Suprapubic skin (tissue), 4 donors: Measurements from ENCODE around the gene PDE4D. TPM values are rescaled to one million over a fixed set of nuclear protein-coding genes. Genes with fewer than 3 reads are reported as not detected.
"Not testable (repeated sequence)": the region's sequence is repeated elsewhere in the genome, so short reads cannot be mapped to it uniquely, and the experiment has no call there.

Source experiments
- DNase-seq, 2 donors: peaks; one replicate each; pipeline ENCODE4 v3.0.0-alpha.2; 2019; ENCODE audit warnings: low spot score in 2 of 2
- H3K27ac ChIP-seq: fragments of 200-600 bp; sonication (generic); one replicate; pipeline ENCODE4 v1.5.1; 2019
- H3K27me3 ChIP-seq: fragments of 200-600 bp; sonication (generic); one replicate; pipeline ENCODE4 v1.5.1; 2019
- H3K36me3 ChIP-seq: fragments of 200-600 bp; sonication (generic); one replicate; pipeline ENCODE4 v1.5.1; 2019
- H3K4me1 ChIP-seq: fragments of 200-600 bp; sonication (generic); one replicate; pipeline ENCODE4 v1.5.1; 2019
- H3K4me3 ChIP-seq: fragments of 200-600 bp; sonication (generic); one replicate; pipeline ENCODE4 v1.5.1; 2019; ENCODE audit warnings: mild to moderate bottlenecking
- H3K9me3 ChIP-seq: fragments of 200-600 bp; sonication (generic); one replicate; pipeline ENCODE4 v1.5.1; 2019
- CTCF ChIP-seq, 2 donors: fragments of 200-600 bp in 1 of 2; fragments of 450-650 bp in 1 of 2; sonication (generic) in 1 of 2; IDR thresholded peaks; one replicate each; pipeline ENCODE4 v1.5.1; 2016 to 2019; ENCODE audit warnings: antibody characterized with exemption in 2 of 2, mild to moderate bottlenecking in 1 of 2, moderate library complexity in 1 of 2
- EP300 ChIP-seq: sonication (generic); formaldehyde crosslinking; IDR thresholded peaks from one replicate; pipeline ENCODE4 v1.6.1; 2017; ENCODE audit warnings: antibody characterized with exemption
- POLR2A ChIP-seq, 2 donors: fragments of 450-650 bp; IDR thresholded peaks; one replicate each; pipeline ENCODE4 v1.6.1; 2017; ENCODE audit warnings: antibody characterized with exemption in 2 of 2, mild to moderate bottlenecking in 2 of 2, moderate library complexity in 2 of 2
- POLR2AphosphoS5 ChIP-seq, 3 donors: sonication (generic); formaldehyde crosslinking; IDR thresholded peaks; one replicate each; pipeline ENCODE4 v1.6.1; 2017; ENCODE audit warnings: antibody characterized with exemption in 3 of 3
- WGBS: methylation state at CpG from one replicate; pipeline ENCODE4 v1.1.5; 2018; 5-methylcytosine and 5-hydroxymethylcytosine counted together
- total RNA-seq, 4 donors: library from RNA; depleted of rRNA; stranded (reverse); fragments of >200 nt; gene quantifications; one replicate each; pipeline ENCODE4 v1.1.0, GENCODE V29; 2016

Gene PDE4D
- total RNA-seq, 4 donors from 2014 or later, result 26.8 to 57.2 (median 29.9) TPM

DNA sequence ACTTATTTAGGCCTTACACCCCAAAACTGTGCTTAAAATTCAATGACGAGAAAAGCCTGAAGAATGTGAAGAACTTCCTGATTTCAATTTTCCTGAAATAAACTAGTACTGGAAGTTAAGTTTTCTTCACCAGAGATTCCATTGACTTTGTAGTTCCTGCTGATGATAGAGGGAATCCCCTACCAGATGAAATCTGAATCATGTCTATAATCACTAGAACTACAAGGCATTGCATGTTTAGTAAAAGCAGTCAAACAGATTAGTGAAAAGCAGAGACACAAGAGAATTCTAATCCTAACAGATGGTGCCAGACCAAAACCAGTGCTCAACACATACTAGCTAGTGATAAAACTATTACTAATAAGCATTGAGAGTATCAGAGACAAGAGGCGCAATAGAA is 130.0 kb downstream of the PDE4D start:
- H3K27ac ChIP-seq, result no peak overlapping the region
- 89% methylated on average over 2 of the region's 2 CpGs for whole genome bisulfite sequencing
- H3K36me3 ChIP-seq, result no peaks in the 10 kb centered on the region
- no peaks in the 10 kb centered on the region for H3K27me3 ChIP-seq
- H3K9me3 ChIP-seq, result no peaks in the 10 kb centered on the region
- H3K4me3 ChIP-seq, result no peak overlapping the region
- peaks cover 42% of the 10 kb centered on the region for H3K4me1 ChIP-seq
- no peak for DNase-seq
- TF ChIP-seq CTCF (IDR thresholded peaks at IDR 0.05) (no peak), POLR2A (IDR thresholded peaks at IDR 0.05) (no peak)

GRCh38 chr5:59762232-59762631 is 131.3 kb downstream of the PDE4D start:
- H3K27me3 ChIP-seq, H3K4me3 ChIP-seq, H3K36me3 ChIP-seq, H3K9me3 ChIP-seq, H3K27ac ChIP-seq, DNase-seq: not testable (repeated sequence)
- 94% methylated on average over 5 of the region's 5 CpGs for WGBS
- H3K4me1 ChIP-seq, result peaks cover 46% of the 10 kb centered on the region

DNA sequence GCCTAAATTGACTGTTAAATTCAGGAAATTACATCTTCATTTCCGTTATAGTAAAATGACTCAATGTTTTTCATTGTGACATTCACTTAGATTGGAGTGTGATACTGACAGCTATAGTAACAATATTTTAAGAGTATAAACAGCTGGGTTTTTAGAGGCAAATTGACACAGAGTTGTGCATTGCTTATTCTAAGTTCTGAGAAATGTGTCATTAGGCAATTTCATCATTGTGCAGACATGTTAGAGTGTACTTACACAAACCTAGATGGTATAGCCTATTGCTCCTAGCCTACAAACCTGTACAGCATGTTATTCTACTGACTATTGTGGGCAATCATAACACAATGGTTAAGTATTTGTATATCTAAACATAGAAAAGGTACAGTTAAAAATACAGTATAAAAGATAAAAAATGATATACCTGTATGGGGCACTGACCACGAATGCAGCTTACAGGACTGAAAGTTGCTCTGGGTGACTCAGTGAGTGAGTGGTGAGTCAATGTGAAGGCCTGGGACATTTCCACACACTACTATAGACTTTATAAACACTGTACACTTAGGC is 132.7 kb downstream of the PDE4D start:
- H3K27ac ChIP-seq, result no peak overlapping the region
- no peaks in the 10 kb centered on the region for H3K27me3 ChIP-seq
- no peaks in the 10 kb centered on the region for H3K9me3 ChIP-seq
- H3K36me3 ChIP-seq, result no peaks in the 10 kb centered on the region
- no peak for DNase-seq
- no peak overlapping the region for H3K4me3 ChIP-seq
- TF ChIP-seq CTCF (IDR thresholded peaks at IDR 0.05) (no peak), EP300 (no peak), POLR2AphosphoS5 (IDR thresholded peaks at IDR 0.05) (no peak), POLR2A (IDR thresholded peaks at IDR 0.05) (no peak)
- 48% methylated on average over 2 of the region's 2 CpGs for WGBS
- peaks cover 39% of the 10 kb centered on the region for H3K4me1 ChIP-seq

DNA sequence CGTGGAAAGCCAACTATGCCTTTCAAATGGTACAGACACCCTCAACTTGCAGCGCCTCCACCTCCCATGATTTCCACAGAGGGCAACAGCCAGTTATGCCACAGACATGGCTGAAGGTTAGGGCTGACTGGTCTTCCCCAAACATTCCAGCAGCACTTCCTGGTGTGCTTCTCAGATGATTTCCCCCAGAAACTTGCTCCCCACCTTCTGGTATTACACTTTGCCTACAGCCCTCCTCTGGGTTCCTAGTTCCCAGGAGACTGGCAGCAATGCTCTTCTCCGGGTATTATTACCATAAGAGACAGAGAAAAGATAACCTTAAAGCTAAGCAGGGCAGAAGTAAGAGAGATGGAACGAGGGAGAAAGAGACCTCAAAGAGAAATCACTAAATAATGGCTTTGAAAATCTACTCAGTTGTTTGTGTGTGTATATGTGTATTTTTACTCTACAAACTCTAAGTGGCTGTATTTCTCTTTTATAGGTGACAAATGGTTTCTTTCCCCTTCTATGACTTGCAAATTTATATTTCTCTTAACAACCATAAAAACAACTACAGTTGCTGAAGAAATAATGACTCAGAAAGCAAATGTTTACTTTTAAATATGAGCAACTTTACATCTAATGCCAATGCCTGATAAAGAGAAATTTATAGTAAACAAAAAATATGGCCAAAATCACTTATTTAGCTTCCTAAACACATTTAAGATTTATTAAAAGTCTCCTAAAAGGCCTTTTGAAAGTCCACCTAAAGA is 133.8 kb downstream of the PDE4D start:
- TF ChIP-seq POLR2AphosphoS5 (IDR thresholded peaks at IDR 0.05), result no peak
- Histone ChIP-seq H3K4me3 (no peak overlapping the region), H3K4me1 (peaks cover 36% of the 10 kb centered on the region), H3K27ac (no peak overlapping the region), H3K36me3 (no peaks in the 10 kb centered on the region), H3K27me3 (no peaks in the 10 kb centered on the region), H3K9me3 (no peaks in the 10 kb centered on the region)
- WGBS, result 74% methylated on average over 4 of the region's 4 CpGs
- no peak for DNase-seq

DNA sequence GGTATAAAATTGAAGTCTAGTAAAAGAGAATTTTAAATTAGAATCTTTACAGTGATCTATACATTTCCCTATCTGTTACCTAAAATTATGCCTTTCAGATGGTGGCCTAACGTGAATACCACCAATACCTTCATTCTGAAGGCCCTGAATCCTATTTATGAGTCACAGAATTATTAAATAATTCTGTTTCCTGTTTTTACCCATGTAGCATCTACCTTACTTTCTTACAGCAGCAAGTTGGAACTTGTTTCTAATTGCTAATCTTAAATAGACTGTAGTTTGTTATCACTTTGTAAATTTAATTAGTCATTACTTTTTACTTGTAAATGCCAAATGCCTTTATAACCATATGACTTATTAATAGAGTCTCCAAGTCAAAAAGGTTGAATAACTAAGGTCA is 135.0 kb downstream of the PDE4D start:
- Histone ChIP-seq H3K4me1 (peaks cover 36% of the 10 kb centered on the region), H3K27ac (no peak overlapping the region), H3K27me3 (no peaks in the 10 kb centered on the region), H3K36me3 (no peaks in the 10 kb centered on the region), H3K9me3 (no peaks in the 10 kb centered on the region), H3K4me3 (no peak overlapping the region)
- 56% methylated on average over 1 of the region's 1 CpG for WGBS
- no peak for DNase-seq
- TF ChIP-seq CTCF (IDR thresholded peaks at IDR 0.05) (no peak), EP300 (no peak)

- TF ChIP-seq CTCF (IDR thresholded peaks at IDR 0.05), result no peak
- TF ChIP-seq POLR2A (IDR thresholded peaks at IDR 0.05), result no peak
- TF ChIP-seq EP300, result no peak
- TF ChIP-seq POLR2AphosphoS5 (IDR thresholded peaks at IDR 0.05), result no peak
- Histone ChIP-seq H3K36me3 (no peaks in the 10 kb centered on the region), H3K9me3 (no peaks in the 10 kb centered on the region), H3K27ac (no peak overlapping the region), H3K4me1 (peaks cover 36% of the 10 kb centered on the region), H3K4me3 (no peak overlapping the region), H3K27me3 (no peaks in the 10 kb centered on the region)
- WGBS, result 70% methylated on average over 1 of the region's 1 CpG
- DNase-seq, result no peak
These were observed 136.1 kb downstream of the PDE4D start for GRCh38 chr5:59757442-59757841.
